Natural killer cell (primary cell): Measurements from ENCODE around the gene MCTP2. TPM values are rescaled to one million over a fixed set of nuclear protein-coding genes. Genes with fewer than 3 reads are reported as not detected.

ENCODE experiments used
- ATAC-seq, 3 donors: fragments of 150-1000 bp in 2 of 3; fragments of 200-7000 bp in 1 of 3; cut with Tn5 transposase; 1 replicate in 1 of 3; 2 replicates in 2 of 3; pipeline ENCODE4 v1.10.0; 2021; ENCODE audit warnings: mild to moderate bottlenecking in 2 of 3, moderate library complexity in 2 of 3
- DNase-seq, 2 donors: peaks; one replicate each; pipeline versions ENCODE4 v3.0.0 to v3.0.0-alpha.2; 2013 to 2021; ENCODE audit warnings: mixed read lengths in 1 of 2
- H3K27ac ChIP-seq: one replicate; pipeline ENCODE4 v1.5.1; 2013; ENCODE audit warnings: mild to moderate bottlenecking, low read length
- H3K27me3 ChIP-seq: one replicate; pipeline ENCODE4 v1.6.1; 2013; ENCODE audit warnings: low read length; ENCODE audit not compliant: control insufficient read depth, insufficient read depth
- H3K36me3 ChIP-seq: one replicate; pipeline ENCODE4 v1.6.1; 2013; ENCODE audit warnings: low read length; ENCODE audit not compliant: control insufficient read depth, insufficient read depth
- H3K4me1 ChIP-seq: one replicate; pipeline ENCODE4 v1.6.1; 2013; ENCODE audit warnings: low read length; ENCODE audit not compliant: control insufficient read depth, insufficient read depth
- H3K4me3 ChIP-seq: one replicate; pipeline ENCODE4 v1.5.1; 2013; ENCODE audit warnings: low read length
- H3K9me3 ChIP-seq: one replicate; pipeline ENCODE4 v1.6.1; 2013; ENCODE audit warnings: low read length; ENCODE audit not compliant: control insufficient read depth, insufficient read depth
- H3K27ac Mint-ChIP-seq, 2 donors: one replicate each; pipeline ENCODE4 v1.8.0; 2022; ENCODE audit warnings: mild to moderate bottlenecking in 2 of 2, mixed read lengths in 2 of 2, moderate library complexity in 1 of 2
- H3K27me3 Mint-ChIP-seq, 2 donors: one replicate each; pipeline ENCODE4 v1.8.0; 2022; ENCODE audit warnings: low read depth in 2 of 2, mixed read lengths in 2 of 2
- H3K36me3 Mint-ChIP-seq: one replicate; pipeline ENCODE4 v1.8.0; 2022; ENCODE audit warnings: mixed read lengths
- H3K4me1 Mint-ChIP-seq, 2 donors: one replicate each; pipeline ENCODE4 v1.8.0; 2022; ENCODE audit warnings: mixed read lengths in 2 of 2
- H3K4me3 Mint-ChIP-seq: one replicate; pipeline ENCODE4 v1.8.0; 2022; ENCODE audit warnings: mild to moderate bottlenecking, moderate library complexity, mixed read lengths
- H3K9me3 Mint-ChIP-seq, 2 donors: one replicate each; pipeline ENCODE4 v1.8.0; 2022; ENCODE audit warnings: mixed read lengths in 2 of 2
- WGBS: methylation state at CpG from one replicate; pipeline ENCODE4 v1.1.7; 2013; ENCODE audit warnings: missing lambda C conversion rate; ENCODE audit not compliant: insufficient coverage; 5-methylcytosine and 5-hydroxymethylcytosine counted together
- intact Hi-C: fragments of 100-400 bp; cut with micrococcal nuclease; formaldehyde crosslinking; loops from one replicate; pipeline ENCODE4 v1.14.2; 2022
- total RNA-seq, 4 donors: library from RNA; stranded (reverse); fragments of 120-200 nt in 1 of 4; gene quantifications; one replicate each; pipeline versions ENCODE4 v1.2.3 to v1.2.4, GENCODE V29; 2013 to 2022
- TF ChIP-seq, protein P1 (sequence below): fragments of 200-600 bp; IDR thresholded peaks from one replicate; pipeline ENCODE4 v1.8.0; 2022; ENCODE audit warnings: antibody characterized with exemption

The MCTP2 gene
- total RNA-seq, 3 donors from 2014 or later (not counting 1 experiment from before 2014, with no cell fraction given) = 235 to 312 (median 261) TPM

DNA sequence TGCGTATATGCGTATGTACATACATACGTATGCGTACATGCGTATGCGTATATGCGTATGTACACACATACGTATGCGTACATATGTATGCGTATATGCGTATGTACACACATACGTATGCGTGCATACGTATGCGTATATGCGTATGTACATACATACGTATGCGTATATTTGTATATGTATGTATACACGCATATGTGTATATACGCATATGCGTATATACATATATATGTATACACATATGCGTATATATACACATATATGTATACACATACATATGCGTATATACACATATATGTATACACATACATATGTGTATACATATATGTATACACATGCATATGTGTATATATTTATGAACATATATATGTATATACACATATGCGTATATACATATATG lies 12.1 kb downstream of the MCTP2 start:
- no peaks in the 10 kb centered on the region for H3K36me3 Mint-ChIP-seq
- intact Hi-C loops = no loop called here
- Histone ChIP-seq H3K27ac (no peak overlapping the region), H3K27me3 (no peaks in the 10 kb centered on the region), H3K4me3 (no peak overlapping the region), H3K36me3 (no peaks in the 10 kb centered on the region), H3K4me1 (peaks cover 14% of the 10 kb centered on the region), H3K9me3 (no peaks in the 10 kb centered on the region)
- H3K4me1 Mint-ChIP-seq = peaks cover 71 to 72% of the 10 kb centered on the region in 2 donors
- H3K9me3 Mint-ChIP-seq = no peaks in the 10 kb centered on the region
- ATAC-seq (peak in 1 of 3 donors; percentile 35), DNase-seq (no peak)
- H3K27me3 Mint-ChIP-seq = no peaks in the 10 kb centered on the region
- no peak overlapping the region for H3K27ac Mint-ChIP-seq
- 96% methylated on average over 18 of the region's 24 CpGs for WGBS
- no peak overlapping the region for H3K4me3 Mint-ChIP-seq
- TF ChIP-seq, protein P1, sequence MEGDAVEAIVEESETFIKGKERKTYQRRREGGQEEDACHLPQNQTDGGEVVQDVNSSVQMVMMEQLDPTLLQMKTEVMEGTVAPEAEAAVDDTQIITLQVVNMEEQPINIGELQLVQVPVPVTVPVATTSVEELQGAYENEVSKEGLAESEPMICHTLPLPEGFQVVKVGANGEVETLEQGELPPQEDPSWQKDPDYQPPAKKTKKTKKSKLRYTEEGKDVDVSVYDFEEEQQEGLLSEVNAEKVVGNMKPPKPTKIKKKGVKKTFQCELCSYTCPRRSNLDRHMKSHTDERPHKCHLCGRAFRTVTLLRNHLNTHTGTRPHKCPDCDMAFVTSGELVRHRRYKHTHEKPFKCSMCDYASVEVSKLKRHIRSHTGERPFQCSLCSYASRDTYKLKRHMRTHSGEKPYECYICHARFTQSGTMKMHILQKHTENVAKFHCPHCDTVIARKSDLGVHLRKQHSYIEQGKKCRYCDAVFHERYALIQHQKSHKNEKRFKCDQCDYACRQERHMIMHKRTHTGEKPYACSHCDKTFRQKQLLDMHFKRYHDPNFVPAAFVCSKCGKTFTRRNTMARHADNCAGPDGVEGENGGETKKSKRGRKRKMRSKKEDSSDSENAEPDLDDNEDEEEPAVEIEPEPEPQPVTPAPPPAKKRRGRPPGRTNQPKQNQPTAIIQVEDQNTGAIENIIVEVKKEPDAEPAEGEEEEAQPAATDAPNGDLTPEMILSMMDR = no peak

DNA sequence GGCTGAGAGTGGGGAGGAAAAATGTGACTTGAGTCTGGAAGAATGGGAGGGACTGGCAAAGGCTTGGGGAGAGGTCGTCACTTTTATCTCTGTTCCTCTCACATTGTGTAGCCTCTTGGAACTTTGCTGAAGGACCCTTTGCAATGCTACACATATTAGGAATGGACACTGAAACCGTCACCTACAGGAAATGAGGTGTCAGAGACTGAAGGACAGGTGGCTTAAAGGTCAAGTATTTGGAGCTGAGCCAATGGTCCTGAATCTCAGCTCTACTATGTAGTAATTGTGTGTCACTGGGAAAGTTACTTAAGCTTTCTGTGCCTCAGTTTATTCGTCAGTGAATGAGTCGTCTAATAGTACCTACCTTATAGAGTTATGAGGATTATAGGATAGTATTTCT lies 14.7 kb downstream of the MCTP2 start:
- Mint-ChIP-seq H3K4me3 (peak overlapping the region; percentile 43), H3K36me3 (no peaks in the 10 kb centered on the region), H3K27me3 (no peaks in the 10 kb centered on the region), H3K27ac (peak overlapping the region in 1 of 2 donors; percentile 92), H3K9me3 (no peaks in the 10 kb centered on the region), H3K4me1 (peaks cover 71 to 72% of the 10 kb centered on the region in 2 donors)
- DNase-seq = no peak
- peaks cover 17% of the 10 kb centered on the region for H3K4me1 ChIP-seq
- TF ChIP-seq, protein P1 = no peak
- peak overlapping the region; percentile 30 for H3K27ac ChIP-seq
- H3K27me3 ChIP-seq = no peaks in the 10 kb centered on the region
- no peaks in the 10 kb centered on the region for H3K9me3 ChIP-seq
- no peak for ATAC-seq
- intact Hi-C loops = no loop called here
- 61% methylated on average over 2 of the region's 4 CpGs for WGBS
- no peaks in the 10 kb centered on the region for H3K36me3 ChIP-seq
- no peak overlapping the region for H3K4me3 ChIP-seq

GRCh38 chr15:94247789-94248638 lies 16.7 kb downstream of the MCTP2 start:
- no peaks in the 10 kb centered on the region for H3K36me3 ChIP-seq
- DNase-seq = no peak

More at GRCh38 chr15:94247789-94248638, 16.7 kb downstream of the MCTP2 start:
- Mint-ChIP-seq H3K27me3 (no peaks in the 10 kb centered on the region), H3K9me3 (peaks cover 0 to 2% of the 10 kb centered on the region in 2 donors), H3K4me1 (peaks cover 71 to 73% of the 10 kb centered on the region in 2 donors), H3K4me3 (peak overlapping the region; percentile 86), H3K27ac (peak overlapping the region in 1 of 2 donors; percentile 92), H3K36me3 (no peaks in the 10 kb centered on the region)
- TF ChIP-seq, protein P1 = no peak
- intact Hi-C loops = no loop called here
- ATAC-seq = peak in 2 of 3 donors; percentile 13 to 25
- Histone ChIP-seq H3K27ac (peak overlapping the region; percentile 76), H3K4me3 (no peak overlapping the region), H3K27me3 (no peaks in the 10 kb centered on the region), H3K9me3 (no peaks in the 10 kb centered on the region), H3K4me1 (peaks cover 22% of the 10 kb centered on the region)
- WGBS = 66% methylated on average over 6 of the region's 7 CpGs
